Stimulated activated naive CD8-positive, alpha-beta T cell treated with anti-CD3 and anti-CD28 coated beads, Interleukin-15, Interleukin-2, amounts not matched to agents 100 ng/mL and 50 ng/mL, for 24 hours (primary cell): Measurements from ENCODE around the gene PYY.
"Not testable (repeated sequence)": the region's sequence is repeated elsewhere in the genome, so short reads cannot be mapped to it uniquely, and the experiment has no call there.

Experiments
- H3K27ac Mint-ChIP-seq: one replicate; pipeline ENCODE4 v1.8.0; 2021; ENCODE audit warnings: mild to moderate bottlenecking, mixed read lengths
- H3K27me3 Mint-ChIP-seq: one replicate; pipeline ENCODE4 v1.8.0; 2021; ENCODE audit warnings: mixed read lengths
- H3K36me3 Mint-ChIP-seq: one replicate; pipeline ENCODE4 v1.8.0; 2021; ENCODE audit warnings: low read depth, mixed read lengths
- H3K4me1 Mint-ChIP-seq: one replicate; pipeline ENCODE4 v1.8.0; 2021; ENCODE audit warnings: low read depth, mixed read lengths
- H3K4me3 Mint-ChIP-seq: one replicate; pipeline ENCODE4 v1.8.0; 2021; ENCODE audit warnings: mild to moderate bottlenecking, mixed read lengths
- H3K9me3 Mint-ChIP-seq: one replicate; pipeline ENCODE4 v1.8.0; 2021; ENCODE audit warnings: mixed read lengths

The PYY gene

GRCh38 chr17:43986225-43986981 is 32.7 kb upstream of the PYY start:
- Mint-ChIP-seq H3K27ac (no peak overlapping the region), H3K4me1 (no peaks in the 10 kb centered on the region), H3K27me3 (peaks cover 42% of the 10 kb centered on the region), H3K36me3 (no peaks in the 10 kb centered on the region), H3K4me3 (no peak overlapping the region), H3K9me3 (no peaks in the 10 kb centered on the region)

- H3K4me3 Mint-ChIP-seq: no peak overlapping the region
- H3K27me3 Mint-ChIP-seq: peaks cover 46% of the 10 kb centered on the region
- H3K36me3 Mint-ChIP-seq: no peaks in the 10 kb centered on the region
- no peak overlapping the region for H3K27ac Mint-ChIP-seq
- H3K9me3 Mint-ChIP-seq: no peaks in the 10 kb centered on the region
- H3K4me1 Mint-ChIP-seq: no peaks in the 10 kb centered on the region
Measured at GRCh38 chr17:43984521-43984920, 30.8 kb upstream of the PYY start.

GRCh38 chr17:43983515-43984411 is 30.0 kb upstream of the PYY start:
- Mint-ChIP-seq H3K9me3 (no peaks in the 10 kb centered on the region), H3K36me3 (no peaks in the 10 kb centered on the region)

GRCh38 chr17:43983196-43983514 is 29.4 kb upstream of the PYY start:
- Mint-ChIP-seq H3K27me3 (peaks cover 52% of the 10 kb centered on the region), H3K4me1 (no peaks in the 10 kb centered on the region), H3K4me3 (peak overlapping the region; percentile 37), H3K27ac (no peak overlapping the region), H3K36me3 (no peaks in the 10 kb centered on the region), H3K9me3 (no peaks in the 10 kb centered on the region)

More at GRCh38 chr17:43983515-43984411, 30.0 kb upstream of the PYY start:
- Mint-ChIP-seq H3K27me3 (peaks cover 48% of the 10 kb centered on the region), H3K4me3 (no peak overlapping the region), H3K4me1 (no peaks in the 10 kb centered on the region), H3K27ac (no peak overlapping the region)

- Mint-ChIP-seq H3K9me3 (no peaks in the 10 kb centered on the region), H3K27me3 (peaks cover 46% of the 10 kb centered on the region), H3K27ac (no peak overlapping the region), H3K4me1 (no peaks in the 10 kb centered on the region), H3K4me3 (no peak overlapping the region), H3K36me3 (no peaks in the 10 kb centered on the region)
Measured at GRCh38 chr17:43982171-43982570, 28.4 kb upstream of the PYY start.

- Mint-ChIP-seq H3K4me1 (no peaks in the 10 kb centered on the region), H3K9me3 (no peaks in the 10 kb centered on the region), H3K4me3 (no peak overlapping the region), H3K27me3 (peaks cover 34% of the 10 kb centered on the region), H3K36me3 (no peaks in the 10 kb centered on the region), H3K27ac (no peak overlapping the region)
Measured at GRCh38 chr17:43979671-43980070, 25.9 kb upstream of the PYY start.

GRCh38 chr17:43979011-43979410 is 25.3 kb upstream of the PYY start:
- H3K27me3 Mint-ChIP-seq: peaks cover 33% of the 10 kb centered on the region
- H3K9me3 Mint-ChIP-seq: no peaks in the 10 kb centered on the region
- H3K4me1 Mint-ChIP-seq: no peaks in the 10 kb centered on the region
- no peaks in the 10 kb centered on the region for H3K36me3 Mint-ChIP-seq
- no peak overlapping the region for H3K4me3 Mint-ChIP-seq
- H3K27ac Mint-ChIP-seq: no peak overlapping the region

- Mint-ChIP-seq H3K4me3 (no peak overlapping the region), H3K4me1 (no peaks in the 10 kb centered on the region), H3K27ac (no peak overlapping the region), H3K36me3 (no peaks in the 10 kb centered on the region), H3K27me3 (peaks cover 34% of the 10 kb centered on the region), H3K9me3 (no peaks in the 10 kb centered on the region)
Measured at GRCh38 chr17:43978078-43978477, 24.3 kb upstream of the PYY start.

- H3K4me1 Mint-ChIP-seq: no peaks in the 10 kb centered on the region
- H3K4me3 Mint-ChIP-seq: no peak overlapping the region
- H3K9me3 Mint-ChIP-seq: no peaks in the 10 kb centered on the region
- no peaks in the 10 kb centered on the region for H3K36me3 Mint-ChIP-seq
- H3K27ac Mint-ChIP-seq: no peak overlapping the region
- peaks cover 25% of the 10 kb centered on the region for H3K27me3 Mint-ChIP-seq
Measured at GRCh38 chr17:43976963-43977837, 23.5 kb upstream of the PYY start.

- H3K27ac Mint-ChIP-seq: no peak overlapping the region
- H3K36me3 Mint-ChIP-seq: no peaks in the 10 kb centered on the region
- H3K4me1 Mint-ChIP-seq: no peaks in the 10 kb centered on the region
- H3K9me3 Mint-ChIP-seq: no peaks in the 10 kb centered on the region
- H3K4me3 Mint-ChIP-seq: no peak overlapping the region
- peaks cover 19% of the 10 kb centered on the region for H3K27me3 Mint-ChIP-seq
Measured at GRCh38 chr17:43975898-43976297, 22.2 kb upstream of the PYY start.

- H3K4me1 Mint-ChIP-seq: no peaks in the 10 kb centered on the region
Measured at GRCh38 chr17:43974382-43975266, 20.9 kb upstream of the PYY start.

GRCh38 chr17:43972444-43973212 is 18.9 kb upstream of the PYY start:
- not testable (repeated sequence) for H3K4me1 Mint-ChIP-seq, H3K27ac Mint-ChIP-seq, H3K4me3 Mint-ChIP-seq, H3K9me3 Mint-ChIP-seq, H3K36me3 Mint-ChIP-seq, H3K27me3 Mint-ChIP-seq

More at GRCh38 chr17:43974382-43975266, 20.9 kb upstream of the PYY start:
- Mint-ChIP-seq H3K4me3 (no peak overlapping the region), H3K9me3 (no peaks in the 10 kb centered on the region), H3K27ac (no peak overlapping the region), H3K36me3 (no peaks in the 10 kb centered on the region), H3K27me3 (peaks cover 15% of the 10 kb centered on the region)

GRCh38 chr17:43971436-43971835 is 17.7 kb upstream of the PYY start:
- H3K4me1 Mint-ChIP-seq, H3K4me3 Mint-ChIP-seq: not testable (repeated sequence)

More at GRCh38 chr17:43971436-43971835, 17.7 kb upstream of the PYY start:
- not testable (repeated sequence) for H3K27me3 Mint-ChIP-seq, H3K27ac Mint-ChIP-seq, H3K36me3 Mint-ChIP-seq, H3K9me3 Mint-ChIP-seq
